NCI-H748 treated with DMSO at 0.1 percent for 48 hours (cell line): ENCODE measurements around the gene NDUFS1.
"Not testable (repeated sequence)": the region's sequence is repeated elsewhere in the genome, so short reads cannot be mapped to it uniquely, and the experiment has no call there.

Experiments
- DNase-seq: peaks from one replicate; lab custom pipeline; 2025; lab: John Stamatoyannopoulos, UW

NDUFS1 gene

GRCh38 chr2:206162401-206162800 is 3.2 kb upstream of the NDUFS1 start:
- not testable (repeated sequence) for DNase-seq

- no peak for DNase-seq
Observed at GRCh38 chr2:206160807-206161179, 1.5 kb upstream of the NDUFS1 start.

- DNase-seq = no peak
Observed at GRCh38 chr2:206160125-206160806, 1.0 kb upstream of the NDUFS1 start.

- DNase-seq = peak; percentile 11
Observed at GRCh38 chr2:206158563-206159345, 490 bp downstream of the NDUFS1 start.

GRCh38 chr2:206157014-206157413 is 2.2 kb downstream of the NDUFS1 start:
- not testable (repeated sequence) for DNase-seq

GRCh38 chr2:206154197-206154596 is 5.0 kb downstream of the NDUFS1 start:
- peak; percentile 50 for DNase-seq

- DNase-seq = no peak
Observed at GRCh38 chr2:206150631-206151030, 8.6 kb downstream of the NDUFS1 start.

GRCh38 chr2:206150168-206150567 is 9.1 kb downstream of the NDUFS1 start:
- DNase-seq = no peak

GRCh38 chr2:206149330-206149729 is 9.9 kb downstream of the NDUFS1 start:
- no peak for DNase-seq

GRCh38 chr2:206145665-206146064 is 13.6 kb downstream of the NDUFS1 start:
- no peak for DNase-seq

GRCh38 chr2:206144383-206144782 is 14.9 kb downstream of the NDUFS1 start:
- DNase-seq = no peak

GRCh38 chr2:206143451-206143850 is 15.8 kb downstream of the NDUFS1 start:
- DNase-seq = no peak

GRCh38 chr2:206127656-206128055 is 31.6 kb downstream of the NDUFS1 start:
- DNase-seq = no peak

GRCh38 chr2:206125901-206126300 is 33.3 kb downstream of the NDUFS1 start:
- DNase-seq = no peak

- not testable (repeated sequence) for DNase-seq
Observed at GRCh38 chr2:206122569-206122968, 36.7 kb downstream of the NDUFS1 start.

GRCh38 chr2:206116278-206116677 is 43.0 kb downstream of the NDUFS1 start:
- no peak for DNase-seq

GRCh38 chr2:206115026-206115578 is 44.1 kb downstream of the NDUFS1 start:
- DNase-seq = no peak

- no peak for DNase-seq
Observed at GRCh38 chr2:206112846-206113547, 46.2 kb downstream of the NDUFS1 start.

- DNase-seq = no peak
Observed at GRCh38 chr2:206112108-206112507, 47.1 kb downstream of the NDUFS1 start.

- no peak for DNase-seq
Observed at GRCh38 chr2:206108713-206109112, 50.5 kb downstream of the NDUFS1 start.

- no peak for DNase-seq
Observed at GRCh38 chr2:206105541-206105940, 53.7 kb downstream of the NDUFS1 start.

GRCh38 chr2:206105038-206105437 is 54.2 kb downstream of the NDUFS1 start:
- no peak for DNase-seq

GRCh38 chr2:206098872-206099271 is 60.4 kb downstream of the NDUFS1 start:
- not testable (repeated sequence) for DNase-seq
